Adrenal gland (tissue), 5 donors: ENCODE measurements around the gene VAC14.

Source experiments
- POLR2A ChIP-seq, 2 donors: fragments of 450-650 bp; IDR thresholded peaks; one replicate each; pipeline ENCODE4 v1.6.1; 2017; ENCODE audit warnings: antibody characterized with exemption in 2 of 2, mild to moderate bottlenecking in 2 of 2, moderate library complexity in 1 of 2
- TF ChIP-seq, protein P1 (sequence below), 6 experiments: fragments of 450-650 bp in 4 of 6; fragments of 200-600 bp in 2 of 6; sonication (generic) in 1 of 6; IDR thresholded peaks; 1 replicate in 5 of 6; 2 replicates in 1 of 6; pipeline versions ENCODE4 v1.5.1 to v1.8.0; 2016 to 2021; ENCODE audit warnings: antibody characterized with exemption in 6 of 6, mild to moderate bottlenecking in 2 of 6, moderate library complexity in 1 of 6
- donor health status: DM: no; HTN: no; CAD: no.

DNA sequence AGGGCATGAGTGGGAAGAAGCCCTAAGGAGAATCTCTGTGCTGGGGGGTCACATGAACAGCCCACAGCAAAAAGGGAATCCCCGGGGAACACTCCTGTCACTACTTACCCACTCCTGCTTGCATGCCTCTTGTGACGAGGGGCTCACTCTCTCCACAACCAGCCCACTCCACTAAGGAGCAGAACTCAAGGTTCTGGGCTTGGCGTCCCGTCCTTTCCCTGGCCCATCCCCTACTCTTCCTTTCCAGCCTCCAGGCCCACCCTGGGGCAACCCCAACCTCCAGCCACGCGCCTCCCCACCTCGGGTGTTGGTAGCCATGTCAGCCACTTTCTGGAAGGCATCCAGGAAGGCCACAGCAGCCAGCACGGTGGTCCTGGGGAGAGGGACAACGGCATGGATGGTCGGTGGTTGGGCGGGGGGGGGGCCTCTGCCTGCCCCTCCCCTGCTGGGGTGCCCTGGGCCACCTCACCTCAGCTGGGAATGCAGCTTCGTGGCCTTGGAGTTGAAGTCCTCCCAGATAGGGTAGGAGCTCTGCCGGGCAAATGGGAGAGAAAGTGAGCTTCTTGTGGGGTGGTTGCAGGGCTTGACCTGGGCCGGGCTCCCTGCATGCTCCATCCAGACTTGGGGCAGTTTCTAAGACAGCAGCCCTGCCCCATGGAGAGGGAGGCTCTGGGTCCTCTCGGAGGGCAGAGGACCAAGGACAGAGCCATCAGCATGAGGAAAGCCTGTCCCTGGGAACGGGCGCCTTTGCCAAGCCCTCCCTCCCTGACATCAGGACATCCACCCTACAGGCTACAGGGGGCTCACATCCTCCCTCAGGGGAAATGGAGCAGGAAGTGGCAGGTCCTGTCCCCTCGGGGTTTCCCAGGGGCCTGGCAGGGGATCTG lies 120.2 kb downstream of the VAC14 start:
- TF ChIP-seq, protein P1, sequence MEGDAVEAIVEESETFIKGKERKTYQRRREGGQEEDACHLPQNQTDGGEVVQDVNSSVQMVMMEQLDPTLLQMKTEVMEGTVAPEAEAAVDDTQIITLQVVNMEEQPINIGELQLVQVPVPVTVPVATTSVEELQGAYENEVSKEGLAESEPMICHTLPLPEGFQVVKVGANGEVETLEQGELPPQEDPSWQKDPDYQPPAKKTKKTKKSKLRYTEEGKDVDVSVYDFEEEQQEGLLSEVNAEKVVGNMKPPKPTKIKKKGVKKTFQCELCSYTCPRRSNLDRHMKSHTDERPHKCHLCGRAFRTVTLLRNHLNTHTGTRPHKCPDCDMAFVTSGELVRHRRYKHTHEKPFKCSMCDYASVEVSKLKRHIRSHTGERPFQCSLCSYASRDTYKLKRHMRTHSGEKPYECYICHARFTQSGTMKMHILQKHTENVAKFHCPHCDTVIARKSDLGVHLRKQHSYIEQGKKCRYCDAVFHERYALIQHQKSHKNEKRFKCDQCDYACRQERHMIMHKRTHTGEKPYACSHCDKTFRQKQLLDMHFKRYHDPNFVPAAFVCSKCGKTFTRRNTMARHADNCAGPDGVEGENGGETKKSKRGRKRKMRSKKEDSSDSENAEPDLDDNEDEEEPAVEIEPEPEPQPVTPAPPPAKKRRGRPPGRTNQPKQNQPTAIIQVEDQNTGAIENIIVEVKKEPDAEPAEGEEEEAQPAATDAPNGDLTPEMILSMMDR (IDR thresholded peaks at IDR 0.05): no peak
- TF ChIP-seq POLR2A (IDR thresholded peaks at IDR 0.05): no peak
